ENCODE results near the gene NARF. TPM values are rescaled to one million over a fixed set of nuclear protein-coding genes. Genes with fewer than 3 reads are reported as not detected.

The NARF gene
- total RNA-seq, 1 donor from 2014 or later: 64.4 TPM

- peaks cover 54% of the 10 kb centered on the region for H3K79me2 ChIP-seq (ENCODE audit: insufficient read depth, low read length)
- peak; percentile 17 for DNase-seq (ENCODE audit: low read depth)
- peaks cover 50% of the 10 kb centered on the region for H4K20me1 ChIP-seq (ENCODE audit: insufficient read depth, low read length)
Observed at GRCh38 chr17:82519971-82520903, 61.7 kb downstream of the NARF start.

GRCh38 chr17:82524540-82524939, 66.0 kb downstream of the NARF start:
- H3K27me3 ChIP-seq (ENCODE audit: insufficient read depth, low read length): no peaks in the 10 kb centered on the region
- H2AFZ ChIP-seq (ENCODE audit: low read depth, low read length): no peak overlapping the region
- Mint-ChIP-seq H3K9me3 (ENCODE audit: unreplicated experiment) (no peaks in the 10 kb centered on the region), H3K27me3 (ENCODE audit: low read depth, unreplicated experiment) (no peaks in the 10 kb centered on the region), H3K4me3 (ENCODE audit: unreplicated experiment) (no peak overlapping the region), H3K27ac (ENCODE audit: unreplicated experiment) (peak overlapping the region; percentile 53), H3K4me1 (ENCODE audit: low read depth, unreplicated experiment) (peaks cover 24% of the 10 kb centered on the region), H3K36me3 (ENCODE audit: low read depth, unreplicated experiment) (peaks cover 2% of the 10 kb centered on the region)
- no peak overlapping the region for H3K4me2 ChIP-seq (ENCODE audit: low read length)
- H3K9ac ChIP-seq (ENCODE audit: low read length): no peak overlapping the region
- peaks cover 92% of the 10 kb centered on the region for H4K20me1 ChIP-seq (ENCODE audit: insufficient read depth, low read length)
- no peaks in the 10 kb centered on the region for H3K36me3 ChIP-seq (ENCODE audit: insufficient read depth, low read length)
- no peaks in the 10 kb centered on the region for H3K9me3 ChIP-seq (ENCODE audit: insufficient read depth, low read depth, low read length)
- H3K79me2 ChIP-seq (ENCODE audit: insufficient read depth, low read length): peaks cover 96% of the 10 kb centered on the region
- no peak overlapping the region for H3K4me3 ChIP-seq (ENCODE audit: insufficient read depth, low read depth, low read length)
- no peak for FAIRE-seq
- DNase-seq (ENCODE audit: low read depth): no peak
- peaks cover 18% of the 10 kb centered on the region for H3K4me1 ChIP-seq (ENCODE audit: insufficient read depth, low read length)
- TF ChIP-seq EZH2 (IDR thresholded peaks at IDR 0.05; ENCODE audit: insufficient read depth, low read length) (no peak), CTCF (IDR thresholded peaks at IDR 0.05; ENCODE audit: insufficient read depth, low read depth, low read length) (no peak)
- H3K27ac ChIP-seq (ENCODE audit: low read depth, low read length): no peak overlapping the region

More at GRCh38 chr17:82519971-82520903, 61.7 kb downstream of the NARF start:
- H3K9me3 Mint-ChIP-seq (ENCODE audit: unreplicated experiment): no peaks in the 10 kb centered on the region
- H3K4me3 Mint-ChIP-seq (ENCODE audit: unreplicated experiment): peak overlapping the region; percentile 98
- H3K9me3 ChIP-seq (ENCODE audit: insufficient read depth, low read depth, low read length): no peaks in the 10 kb centered on the region
- no peak for FAIRE-seq
- peaks cover 9% of the 10 kb centered on the region for H3K4me1 ChIP-seq (ENCODE audit: insufficient read depth, low read length)
- H3K27ac Mint-ChIP-seq (ENCODE audit: unreplicated experiment): peak overlapping the region; percentile 35
- peak overlapping the region; percentile 47 for H3K27ac ChIP-seq (ENCODE audit: low read depth, low read length)
- peak overlapping the region; percentile 71 for H2AFZ ChIP-seq (ENCODE audit: low read depth, low read length)
- peak overlapping the region; percentile 82 for H3K9ac ChIP-seq (ENCODE audit: low read length)
- no peaks in the 10 kb centered on the region for H3K36me3 ChIP-seq (ENCODE audit: insufficient read depth, low read length)
- H3K27me3 ChIP-seq (ENCODE audit: insufficient read depth, low read length): no peaks in the 10 kb centered on the region
- no peak for TF ChIP-seq EZH2 (IDR thresholded peaks at IDR 0.05; ENCODE audit: insufficient read depth, low read length)
- no peak for TF ChIP-seq CTCF (IDR thresholded peaks at IDR 0.05; ENCODE audit: insufficient read depth, low read depth, low read length)
- H3K27me3 Mint-ChIP-seq (ENCODE audit: low read depth, unreplicated experiment): no peaks in the 10 kb centered on the region
- peaks cover 2% of the 10 kb centered on the region for H3K36me3 Mint-ChIP-seq (ENCODE audit: low read depth, unreplicated experiment)
- H3K4me2 ChIP-seq (ENCODE audit: low read length): peak overlapping the region; percentile 99
- peak overlapping the region; percentile 78 for H3K4me3 ChIP-seq (ENCODE audit: insufficient read depth, low read depth, low read length)
- peaks cover 14% of the 10 kb centered on the region for H3K4me1 Mint-ChIP-seq (ENCODE audit: low read depth, unreplicated experiment)

- Mint-ChIP-seq H3K4me1 (ENCODE audit: low read depth, unreplicated experiment) (peaks cover 32% of the 10 kb centered on the region), H3K27ac (ENCODE audit: unreplicated experiment) (no peak overlapping the region), H3K4me3 (ENCODE audit: unreplicated experiment) (no peak overlapping the region), H3K27me3 (ENCODE audit: low read depth, unreplicated experiment) (no peaks in the 10 kb centered on the region), H3K36me3 (ENCODE audit: low read depth, unreplicated experiment) (peaks cover 2% of the 10 kb centered on the region), H3K9me3 (ENCODE audit: unreplicated experiment) (no peaks in the 10 kb centered on the region)
- Histone ChIP-seq H3K4me2 (ENCODE audit: low read length) (no peak overlapping the region), H3K4me1 (ENCODE audit: insufficient read depth, low read length) (peaks cover 21% of the 10 kb centered on the region), H3K79me2 (ENCODE audit: insufficient read depth, low read length) (peaks cover 99% of the 10 kb centered on the region), H3K27me3 (ENCODE audit: insufficient read depth, low read length) (no peaks in the 10 kb centered on the region), H2AFZ (ENCODE audit: low read depth, low read length) (no peak overlapping the region), H3K27ac (ENCODE audit: low read depth, low read length) (no peak overlapping the region), H3K4me3 (ENCODE audit: insufficient read depth, low read depth, low read length) (no peak overlapping the region), H3K36me3 (ENCODE audit: insufficient read depth, low read length) (no peaks in the 10 kb centered on the region), H3K9ac (ENCODE audit: low read length) (no peak overlapping the region), H3K9me3 (ENCODE audit: insufficient read depth, low read depth, low read length) (no peaks in the 10 kb centered on the region), H4K20me1 (ENCODE audit: insufficient read depth, low read length) (peaks cover 97% of the 10 kb centered on the region)
- TF ChIP-seq EZH2 (IDR thresholded peaks at IDR 0.05; ENCODE audit: insufficient read depth, low read length): no peak
- no peak for TF ChIP-seq CTCF (IDR thresholded peaks at IDR 0.05; ENCODE audit: insufficient read depth, low read depth, low read length)
- no peak for FAIRE-seq
- no peak for DNase-seq (ENCODE audit: low read depth)
Observed at GRCh38 chr17:82525712-82526111, 67.2 kb downstream of the NARF start.
